Lower lobe of right lung (tissue), 2 donors: Measurements from ENCODE around the gene SPACA6. TPM values are rescaled to one million over a fixed set of nuclear protein-coding genes. Genes with fewer than 3 reads are reported as not detected.

ENCODE experiments used
- ATAC-seq, 2 donors: fragments of 200-7000 bp; cut with Tn5 transposase; one replicate each; pipeline ENCODE4 v1.9.1; 2020 to 2022; ENCODE audit warnings: mild to moderate bottlenecking in 2 of 2, moderate library complexity in 2 of 2
- DNase-seq: peaks from one replicate; pipeline ENCODE4 v3.0.0-alpha.2; 2020
- H3K27ac ChIP-seq: fragments of 200-600 bp; one replicate; pipeline ENCODE4 v1.8.0; 2022
- H3K27me3 ChIP-seq: fragments of 200-600 bp; one replicate; pipeline ENCODE4 v1.8.0; 2022; ENCODE audit warnings: low read depth
- H3K36me3 ChIP-seq: fragments of 200-600 bp; one replicate; pipeline ENCODE4 v1.8.0; 2022; ENCODE audit warnings: mild to moderate bottlenecking
- H3K4me1 ChIP-seq: fragments of 200-600 bp; one replicate; pipeline ENCODE4 v1.8.0; 2022
- H3K4me3 ChIP-seq: fragments of 200-600 bp; one replicate; pipeline ENCODE4 v1.8.0; 2022; ENCODE audit warnings: mild to moderate bottlenecking
- H3K9me3 ChIP-seq: fragments of 200-600 bp; one replicate; pipeline ENCODE4 v1.8.0; 2022
- CTCF ChIP-seq: fragments of 200-600 bp; IDR thresholded peaks from one replicate; pipeline ENCODE4 v1.8.0; 2022; ENCODE audit warnings: antibody characterized with exemption, mild to moderate bottlenecking
- intact Hi-C: fragments of 100-400 bp; cut with DNase I; formaldehyde crosslinking; loops from one replicate; pipeline ENCODE4 v1.11.0; 2022
- total RNA-seq: library from RNA; stranded (reverse); fragmentation: NEBNext Ultra II Directional; extraction: Animal tissue kit (Norgen Biotek cat#: 25700); gene quantifications from one replicate; pipeline ENCODE4 v1.2.1, GENCODE V29; 2021
- donor health status: DM: no; HTN: yes; CAD: no; lungs with severe emphysema.

SPACA6 gene
- total RNA-seq, 1 donor from 2014 or later = 19.8 TPM

GRCh38 chr19:51681286-51681941 lies 11.7 kb upstream of the SPACA6 start:
- Histone ChIP-seq H3K4me3 (no peak overlapping the region), H3K27me3 (peaks cover 16% of the 10 kb centered on the region), H3K27ac (no peak overlapping the region), H3K4me1 (no peaks in the 10 kb centered on the region), H3K36me3 (no peaks in the 10 kb centered on the region), H3K9me3 (no peaks in the 10 kb centered on the region)
- DNase-seq = no peak
- peak; percentile 39 to 54 for ATAC-seq
- TF ChIP-seq CTCF = no peak
- intact Hi-C loops = no loop called here

GRCh38 chr19:51686171-51686570 lies 7.0 kb upstream of the SPACA6 start:
- Histone ChIP-seq H3K27me3 (no peaks in the 10 kb centered on the region), H3K9me3 (no peaks in the 10 kb centered on the region), H3K36me3 (no peaks in the 10 kb centered on the region), H3K4me1 (peaks cover 20% of the 10 kb centered on the region), H3K27ac (no peak overlapping the region), H3K4me3 (no peak overlapping the region)
- TF ChIP-seq CTCF = no peak
- intact Hi-C loops = no loop called here
- DNase-seq = no peak
- ATAC-seq = no peak

GRCh38 chr19:51687791-51688670 lies 5.1 kb upstream of the SPACA6 start:
- no peak for TF ChIP-seq CTCF
- Histone ChIP-seq H3K27ac (peak overlapping the region; percentile 81), H3K4me3 (peak overlapping the region; percentile 87), H3K27me3 (no peaks in the 10 kb centered on the region), H3K36me3 (peaks cover 8% of the 10 kb centered on the region), H3K9me3 (no peaks in the 10 kb centered on the region), H3K4me1 (peaks cover 37% of the 10 kb centered on the region)
- ATAC-seq (peak; percentile 39 to 51), DNase-seq (peak; percentile 59)
- intact Hi-C loops = no loop called here

- intact Hi-C loops = no loop called here
- no peaks in the 10 kb centered on the region for H3K9me3 ChIP-seq
- peak overlapping the region; percentile 87 for H3K4me3 ChIP-seq
- peaks cover 13% of the 10 kb centered on the region for H3K36me3 ChIP-seq
- no peaks in the 10 kb centered on the region for H3K27me3 ChIP-seq
- peak overlapping the region; percentile 84 for H3K27ac ChIP-seq
- TF ChIP-seq CTCF = no peak
- DNase-seq (peak; percentile 88), ATAC-seq (peak; percentile 91 to 94)
- H3K4me1 ChIP-seq = peaks cover 37% of the 10 kb centered on the region
These were observed 4.2 kb upstream of the SPACA6 start for GRCh38 chr19:51688671-51689571.
